Transverse colon (tissue), 4 donors: ENCODE measurements around the gene ARL4C. TPM values are rescaled to one million over a fixed set of nuclear protein-coding genes. Genes with fewer than 3 reads are reported as not detected.

Source experiments
- DNase-seq: peaks from one replicate; pipeline ENCODE4 v3.0.0-alpha.2; 2019
- H3K27ac ChIP-seq, 4 donors: fragments of 200-600 bp; sonication (generic); 2 replicates each; pipeline ENCODE4 v1.5.1; 2016 to 2018; ENCODE audit warnings: inconsistent platforms in 4 of 4
- H3K27me3 ChIP-seq: fragments of 200-600 bp; sonication (generic); 2 replicates; pipeline ENCODE4 v1.5.1; 2017; ENCODE audit warnings: inconsistent platforms
- H3K36me3 ChIP-seq, 4 donors: fragments of 200-600 bp; sonication (generic); 2 replicates each; pipeline ENCODE4 v1.5.1; 2017 to 2019; ENCODE audit warnings: inconsistent platforms in 4 of 4
- H3K4me1 ChIP-seq, 4 donors: fragments of 200-600 bp; sonication (generic); 2 replicates each; pipeline ENCODE4 v1.5.1; 2017 to 2020; ENCODE audit warnings: inconsistent platforms in 4 of 4
- H3K4me3 ChIP-seq, 4 donors: fragments of 200-600 bp; sonication (generic); 1 replicate in 1 of 4; 2 replicates in 3 of 4; pipeline versions ENCODE4 v1.5.1 to v1.6.1; 2017 to 2019; ENCODE audit warnings: inconsistent platforms in 4 of 4
- H3K9me3 ChIP-seq, 2 donors: fragments of 200-600 bp; sonication (generic); 2 replicates each; pipeline ENCODE4 v1.5.1; 2017 to 2019; ENCODE audit warnings: inconsistent platforms in 2 of 2
- EP300 ChIP-seq: sonication (generic); formaldehyde crosslinking; IDR thresholded peaks from one replicate; pipeline ENCODE4 v1.6.1; 2017; ENCODE audit warnings: antibody characterized with exemption, low read depth
- POLR2A ChIP-seq: fragments of 450-650 bp; IDR thresholded peaks from one replicate; pipeline ENCODE4 v1.6.1; 2016; ENCODE audit warnings: antibody characterized with exemption, mild to moderate bottlenecking, moderate library complexity
- POLR2AphosphoS5 ChIP-seq, 3 donors: sonication (generic); formaldehyde crosslinking; IDR thresholded peaks; one replicate each; pipeline ENCODE4 v1.6.1; 2016; ENCODE audit warnings: antibody characterized with exemption in 3 of 3
- WGBS, 2 donors: methylation state at CpG; one replicate each; pipeline ENCODE4 v1.1.5; 2018; ENCODE audit warnings: low coverage in 1 of 2; 5-methylcytosine and 5-hydroxymethylcytosine counted together
- in situ Hi-C, 4 donors: fragments of 200-750 bp; cut with MboI; loops; one replicate each; pipeline versions ENCODE4 v1.15.0 to v1.15.1; 2017; ENCODE audit warnings: low sequenced_read_pairs in 3 of 4, low pct_ligation_motif_present in 1 of 4, low pct_unique_long_range_greater_than_20kb in 1 of 4
- intact Hi-C: fragments of 100-400 bp; cut with DNase I; formaldehyde crosslinking; loops from one replicate; pipeline ENCODE4 v1.15.1; 2023; ENCODE audit warnings: low total_unique reads
- total RNA-seq, 4 donors: library from RNA; depleted of rRNA; stranded (reverse); fragments of >200 nt; gene quantifications; one replicate each; pipeline ENCODE4 v1.1.0, GENCODE V29; 2016
- TF ChIP-seq, protein P1 (sequence below), 5 experiments: fragments of 200-600 bp in 3 of 5; fragments of 450-650 bp in 2 of 5; sonication (generic) in 3 of 5; IDR thresholded peaks; 1 replicate in 2 of 5; 2 replicates in 3 of 5; pipeline ENCODE4 v1.5.1; 2016 to 2017; ENCODE audit warnings: antibody characterized with exemption in 5 of 5, inconsistent platforms in 3 of 5, mild to moderate bottlenecking in 2 of 5, moderate library complexity in 1 of 5

Gene ARL4C
- total RNA-seq, 4 donors from 2014 or later = 3.8 to 11.9 (median 5.3) TPM

- in situ Hi-C loops (no loop called here), intact Hi-C loops (no loop called here)
- no peak for DNase-seq
- no peaks in the 10 kb centered on the region for H3K4me1 ChIP-seq
- H3K36me3 ChIP-seq = no peaks in the 10 kb centered on the region
- 88 to 90% methylated on average over 3 to 4 of the region's 4 CpGs for WGBS, 2 donors
- H3K9me3 ChIP-seq = no peaks in the 10 kb centered on the region
- H3K27ac ChIP-seq = no peak overlapping the region
- no peaks in the 10 kb centered on the region for H3K27me3 ChIP-seq
- TF ChIP-seq, protein P1, sequence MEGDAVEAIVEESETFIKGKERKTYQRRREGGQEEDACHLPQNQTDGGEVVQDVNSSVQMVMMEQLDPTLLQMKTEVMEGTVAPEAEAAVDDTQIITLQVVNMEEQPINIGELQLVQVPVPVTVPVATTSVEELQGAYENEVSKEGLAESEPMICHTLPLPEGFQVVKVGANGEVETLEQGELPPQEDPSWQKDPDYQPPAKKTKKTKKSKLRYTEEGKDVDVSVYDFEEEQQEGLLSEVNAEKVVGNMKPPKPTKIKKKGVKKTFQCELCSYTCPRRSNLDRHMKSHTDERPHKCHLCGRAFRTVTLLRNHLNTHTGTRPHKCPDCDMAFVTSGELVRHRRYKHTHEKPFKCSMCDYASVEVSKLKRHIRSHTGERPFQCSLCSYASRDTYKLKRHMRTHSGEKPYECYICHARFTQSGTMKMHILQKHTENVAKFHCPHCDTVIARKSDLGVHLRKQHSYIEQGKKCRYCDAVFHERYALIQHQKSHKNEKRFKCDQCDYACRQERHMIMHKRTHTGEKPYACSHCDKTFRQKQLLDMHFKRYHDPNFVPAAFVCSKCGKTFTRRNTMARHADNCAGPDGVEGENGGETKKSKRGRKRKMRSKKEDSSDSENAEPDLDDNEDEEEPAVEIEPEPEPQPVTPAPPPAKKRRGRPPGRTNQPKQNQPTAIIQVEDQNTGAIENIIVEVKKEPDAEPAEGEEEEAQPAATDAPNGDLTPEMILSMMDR (IDR thresholded peaks at IDR 0.05) = no peak
- TF ChIP-seq POLR2A = no peak
- TF ChIP-seq EP300 = no peak
- no peak for TF ChIP-seq POLR2AphosphoS5 (IDR thresholded peaks at IDR 0.05)
- H3K4me3 ChIP-seq = no peak overlapping the region
These were observed 44.8 kb downstream of the ARL4C start for GRCh38 chr2:234451852-234452625.

- no peaks in the 10 kb centered on the region for H3K27me3 ChIP-seq
- TF ChIP-seq POLR2A = no peak
- TF ChIP-seq, protein P1 (IDR thresholded peaks at IDR 0.05) = no peak
- no peak for TF ChIP-seq EP300
- H3K27ac ChIP-seq = no peak overlapping the region
- H3K36me3 ChIP-seq = no peaks in the 10 kb centered on the region
- no peak overlapping the region for H3K4me3 ChIP-seq
- DNase-seq = no peak
- H3K9me3 ChIP-seq = no peaks in the 10 kb centered on the region
- H3K4me1 ChIP-seq = peaks cover 0 to 4% (median 0%) of the 10 kb centered on the region in 4 donors
- intact Hi-C loops = no loop called here
- in situ Hi-C loops = no loop called here
- WGBS, 2 donors = 91% methylated on average over 2 of the region's 2 CpGs; no CpG with 5 or more reads in 1 of the 2 donors
These were observed 45.6 kb downstream of the ARL4C start for GRCh38 chr2:234451242-234451641.

DNA sequence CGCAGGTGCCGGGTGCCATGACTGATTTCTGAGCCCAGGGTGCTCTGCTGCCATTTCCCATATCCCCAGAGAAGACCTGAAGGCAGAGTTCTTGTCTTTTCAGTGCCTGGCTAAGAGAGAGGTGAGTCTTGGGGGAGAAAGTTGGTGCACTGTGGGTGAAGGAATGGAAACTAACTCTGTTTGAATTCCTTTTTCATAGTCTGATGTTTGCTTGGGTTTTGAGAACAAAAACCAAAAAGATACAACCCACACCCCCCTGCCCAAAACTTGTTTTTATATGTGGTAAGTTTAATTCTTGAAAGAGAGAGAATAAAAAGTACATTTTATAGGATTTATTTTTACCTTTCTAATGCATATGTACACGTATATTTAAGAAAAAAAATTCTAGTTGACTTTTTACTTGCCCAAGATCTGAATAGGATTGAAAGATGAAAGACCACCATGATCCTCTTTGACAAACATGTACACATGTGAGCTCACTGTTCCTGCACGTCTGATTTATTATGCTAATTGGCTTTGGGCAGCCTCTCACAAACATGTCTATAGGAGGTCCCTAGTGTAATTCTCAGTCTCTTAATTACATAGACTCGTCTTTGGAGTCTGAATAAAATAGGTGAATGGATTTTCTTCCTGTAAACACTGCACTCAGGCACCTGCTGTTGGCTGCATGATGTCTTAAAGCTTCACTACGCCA is 46.3 kb downstream of the ARL4C start:
- no peaks in the 10 kb centered on the region for H3K27me3 ChIP-seq
- H3K4me3 ChIP-seq = no peak overlapping the region
- no peaks in the 10 kb centered on the region for H3K36me3 ChIP-seq
- intact Hi-C loops (no loop called here), in situ Hi-C loops (no loop called here)
- peaks cover 0 to 4% (median 0%) of the 10 kb centered on the region in 4 donors for H3K4me1 ChIP-seq
- TF ChIP-seq EP300 (no peak), POLR2A (no peak), POLR2AphosphoS5 (IDR thresholded peaks at IDR 0.05) (no peak)
- TF ChIP-seq, protein P1 (IDR thresholded peaks at IDR 0.05) = no peak
- WGBS, 2 donors = 74% methylated on average over 4 to 6 of the region's 6 CpGs
- no peak for DNase-seq
- no peaks in the 10 kb centered on the region for H3K9me3 ChIP-seq
- no peak overlapping the region for H3K27ac ChIP-seq

DNA sequence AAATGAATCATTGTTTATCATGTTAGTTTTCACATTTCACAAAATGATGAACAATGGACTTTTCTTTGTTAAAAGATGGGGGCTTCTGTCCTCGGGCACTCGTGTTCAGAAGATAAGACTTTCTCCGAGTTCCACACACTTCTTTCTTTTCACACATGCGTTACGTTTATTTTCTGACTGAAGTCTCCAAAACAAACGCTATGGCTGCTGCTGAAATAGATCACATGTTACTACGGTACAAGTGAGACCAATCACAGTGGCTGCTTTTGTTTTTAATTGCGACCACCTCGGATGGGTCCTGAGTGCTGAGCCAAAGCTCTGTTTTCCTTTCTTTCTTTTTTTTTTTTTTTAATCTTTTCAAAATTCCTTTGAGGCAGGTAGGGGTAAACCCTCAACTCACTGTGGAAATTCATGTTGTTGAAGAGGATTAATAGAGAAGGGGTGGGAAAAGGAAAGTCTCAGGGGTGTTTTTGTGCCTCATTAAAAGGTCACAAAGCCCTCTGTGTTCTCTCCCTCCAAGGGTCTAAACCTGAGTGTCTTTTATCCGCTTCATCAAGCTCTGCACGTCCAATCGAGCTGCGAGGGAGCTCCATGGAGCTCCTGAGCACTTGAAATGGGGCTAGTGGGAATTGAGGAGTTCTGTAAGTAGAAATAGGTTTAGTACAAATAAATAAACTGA is 48.2 kb downstream of the ARL4C start:
- intact Hi-C loops = no loop called here
- Histone ChIP-seq H3K4me1 (peaks cover 0 to 16% (median 3%) of the 10 kb centered on the region in 4 donors), H3K9me3 (no peaks in the 10 kb centered on the region), H3K27ac (no peak overlapping the region), H3K4me3 (no peak overlapping the region), H3K36me3 (no peaks in the 10 kb centered on the region), H3K27me3 (no peaks in the 10 kb centered on the region)
- 79 to 82% methylated on average over 13 of the region's 13 CpGs for WGBS, 2 donors
- DNase-seq = no peak
- in situ Hi-C loops = no loop called here
- TF ChIP-seq, protein P1 (IDR thresholded peaks at IDR 0.05) = no peak
- TF ChIP-seq POLR2A (no peak), EP300 (no peak), POLR2AphosphoS5 (IDR thresholded peaks at IDR 0.05) (no peak)
